Left ventricle myocardium superior (tissue), 1 donor: ENCODE data around the gene LTB4R2. TPM values are rescaled to one million over a fixed set of nuclear protein-coding genes. Genes with fewer than 3 reads are reported as not detected.

Source experiments
- ATAC-seq: fragments of 200-7000 bp; cut with Tn5 transposase; one replicate; pipeline ENCODE4 v1.9.1; 2020; ENCODE audit warnings: mild to moderate bottlenecking, moderate library complexity
- DNase-seq: peaks from one replicate; pipeline ENCODE4 v3.0.0-alpha.2; 2020
- intact Hi-C: fragments of 100-400 bp; cut with micrococcal nuclease; formaldehyde crosslinking; loops from one replicate; pipeline ENCODE4 v1.11.0; 2022
- total RNA-seq: library from RNA; stranded (reverse); fragmentation: NEBNext Ultra II Directional; extraction: Animal tissue kit (Norgen Biotek cat#: 25700); gene quantifications from one replicate; pipeline ENCODE4 v1.2.1, GENCODE V29; 2021
- donor health status: DM: no; HTN: yes; CAD: no; lungs with severe emphysema.

The LTB4R2 gene
- total RNA-seq, 1 donor from 2014 or later: 1.5 TPM

DNA sequence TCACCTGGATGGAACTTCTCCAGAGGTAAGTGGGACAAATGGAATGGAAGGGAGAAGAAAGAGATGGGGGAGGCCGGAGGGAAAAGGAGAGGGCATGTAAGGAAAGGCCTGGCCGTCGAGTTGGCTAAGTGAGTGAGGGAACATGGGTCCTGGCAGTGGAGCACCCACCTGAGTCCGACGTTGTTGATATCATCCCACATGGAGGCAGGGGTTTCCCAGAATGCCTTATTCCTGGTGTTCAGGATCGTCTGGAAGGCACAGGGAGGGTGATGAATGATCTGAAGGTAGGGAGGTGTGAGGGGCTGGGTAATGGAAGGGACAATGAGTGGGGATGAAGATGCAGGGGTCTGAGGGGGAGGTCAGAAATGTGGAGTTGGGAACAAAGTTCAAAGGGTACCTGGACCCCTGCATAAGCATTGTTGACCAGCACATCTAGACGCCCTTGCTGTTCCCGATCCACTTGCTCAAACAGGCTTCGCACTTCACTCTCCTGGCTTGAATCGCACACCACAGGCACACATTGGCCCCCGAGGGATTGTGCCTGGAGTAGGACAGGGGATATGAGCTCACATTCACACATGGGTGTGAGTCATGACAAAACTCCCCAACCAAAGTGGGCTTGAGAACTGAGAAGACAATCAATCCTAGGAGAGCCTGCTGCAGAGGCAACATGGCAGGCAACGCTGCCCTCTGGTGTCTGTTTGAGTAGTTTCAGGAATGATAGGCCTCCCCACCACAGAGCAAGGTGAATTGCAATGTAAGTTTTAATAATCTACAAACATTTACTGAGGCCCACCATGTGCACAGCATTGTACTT lies 13.4 kb upstream of the LTB4R2 start:
- ATAC-seq: peak; percentile 62
- peak; percentile 60 for DNase-seq
- intact Hi-C loops: no loop called here

DNA sequence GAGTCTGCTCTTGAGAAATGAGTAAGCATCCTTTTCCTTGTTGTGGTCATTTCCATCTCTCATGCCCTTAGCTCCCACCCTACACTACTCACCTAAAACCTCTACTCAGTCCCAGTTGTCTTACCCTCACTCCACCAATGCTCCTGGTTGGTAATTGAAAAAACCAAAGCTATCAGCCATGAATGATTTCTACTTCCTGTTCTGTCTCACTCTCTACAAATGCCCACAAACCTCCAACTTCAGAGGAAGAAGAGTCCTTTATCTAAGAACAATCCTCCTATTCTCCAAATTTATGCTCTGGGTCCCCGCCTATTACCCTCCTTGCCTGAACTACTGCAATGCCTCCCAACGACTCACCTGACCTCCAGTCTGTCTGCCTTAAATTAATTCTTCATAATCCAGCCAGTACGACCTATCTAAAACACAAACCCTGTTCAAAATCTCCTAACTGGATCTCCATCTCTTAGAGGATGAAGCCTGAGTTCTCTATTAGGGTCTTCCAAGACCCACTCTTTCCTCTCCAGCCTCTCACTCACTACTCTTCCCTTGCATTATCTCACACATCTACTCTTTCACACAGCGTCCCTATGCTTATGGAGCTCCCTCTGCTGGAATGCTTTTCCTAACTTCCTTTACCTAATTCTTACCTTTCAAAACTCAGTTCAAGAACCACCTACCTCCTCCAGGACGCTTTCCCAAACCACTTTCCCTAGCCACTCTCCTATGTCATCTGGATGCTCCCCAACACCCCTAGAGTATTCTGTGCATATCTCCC lies 12.6 kb upstream of the LTB4R2 start:
- ATAC-seq (no peak), DNase-seq (no peak)
- intact Hi-C loops: no loop called here

DNA sequence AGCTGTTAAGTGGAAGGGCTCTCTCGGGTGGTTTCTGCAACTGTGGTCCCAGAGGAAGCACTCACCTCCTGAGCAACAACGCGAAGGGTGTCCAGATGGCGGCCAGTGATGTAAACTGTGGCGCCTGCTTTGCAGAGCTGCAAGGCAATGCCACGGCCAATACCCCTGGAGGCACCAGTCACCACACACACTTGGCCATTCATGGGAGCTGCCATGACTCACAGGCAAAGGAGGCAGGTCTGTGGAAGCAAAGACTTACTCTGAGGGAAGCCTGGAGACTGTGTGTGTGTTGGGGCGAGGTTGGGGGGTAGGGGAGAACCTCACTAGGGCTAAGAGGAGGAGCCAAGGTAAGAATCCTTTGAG lies 11.1 kb upstream of the LTB4R2 start:
- ATAC-seq (peak; percentile 4), DNase-seq (no peak)
- intact Hi-C loops: no loop called here

DNA sequence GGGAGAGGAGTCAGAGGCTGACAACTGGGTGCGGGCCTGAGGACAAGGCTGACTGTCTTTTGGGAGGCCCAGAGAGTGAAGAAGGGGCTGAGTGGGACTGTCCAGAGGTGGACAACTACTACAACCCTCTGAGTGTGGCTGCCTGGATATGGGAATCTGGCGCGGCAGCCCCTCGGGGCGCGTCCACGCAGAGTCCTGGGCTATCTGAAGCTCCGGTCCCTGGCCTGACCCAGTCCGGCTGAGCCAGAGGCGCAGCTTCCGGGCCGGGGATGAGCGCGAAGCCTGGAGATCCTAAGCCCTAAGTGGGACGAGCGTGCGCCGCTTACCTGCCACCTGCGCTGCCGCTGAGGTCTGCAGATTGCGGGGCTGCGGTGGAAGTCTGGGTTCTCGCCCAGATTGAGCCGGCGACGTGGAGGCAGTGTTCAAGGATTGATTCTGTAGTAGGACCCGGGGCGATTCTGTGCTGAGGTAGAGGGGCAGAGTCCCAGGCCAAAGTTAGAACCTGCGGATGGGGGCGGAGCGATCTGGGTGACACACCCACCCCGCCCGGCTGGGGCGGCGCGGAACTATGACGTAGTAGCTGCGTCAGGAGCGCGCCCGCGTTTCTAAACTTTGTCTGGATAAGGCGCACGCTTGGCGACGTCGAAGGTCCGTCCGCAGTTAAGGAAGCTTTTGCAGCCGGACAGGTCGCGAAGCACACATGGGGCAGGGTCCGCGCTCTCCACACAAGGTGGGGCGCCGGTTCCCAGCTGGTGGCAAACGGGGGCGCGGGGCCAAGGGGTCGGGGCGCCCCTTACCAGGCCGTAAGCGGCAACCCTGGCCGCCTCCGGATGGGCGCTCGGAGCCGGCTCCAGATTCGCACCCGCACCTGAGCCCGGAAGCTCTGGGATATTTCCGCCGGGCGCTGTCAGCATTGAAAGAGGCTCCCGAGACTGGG lies 10.4 kb upstream of the LTB4R2 start, which contains the start of the genes DHRS1 and NOP9:
DHRS1 (minus strand) TSS at position 526 of the 937 bp plus-strand sequence. CDS start 674 bp downstream, outside the sequence.
NOP9 (plus strand) TSS at position 596 of the 937 bp plus-strand sequence; CDS start at position 701, 105 bp downstream.
- ATAC-seq (peak; percentile 92), DNase-seq (peak; percentile 94)
- intact Hi-C loops: no loop called here

DNA sequence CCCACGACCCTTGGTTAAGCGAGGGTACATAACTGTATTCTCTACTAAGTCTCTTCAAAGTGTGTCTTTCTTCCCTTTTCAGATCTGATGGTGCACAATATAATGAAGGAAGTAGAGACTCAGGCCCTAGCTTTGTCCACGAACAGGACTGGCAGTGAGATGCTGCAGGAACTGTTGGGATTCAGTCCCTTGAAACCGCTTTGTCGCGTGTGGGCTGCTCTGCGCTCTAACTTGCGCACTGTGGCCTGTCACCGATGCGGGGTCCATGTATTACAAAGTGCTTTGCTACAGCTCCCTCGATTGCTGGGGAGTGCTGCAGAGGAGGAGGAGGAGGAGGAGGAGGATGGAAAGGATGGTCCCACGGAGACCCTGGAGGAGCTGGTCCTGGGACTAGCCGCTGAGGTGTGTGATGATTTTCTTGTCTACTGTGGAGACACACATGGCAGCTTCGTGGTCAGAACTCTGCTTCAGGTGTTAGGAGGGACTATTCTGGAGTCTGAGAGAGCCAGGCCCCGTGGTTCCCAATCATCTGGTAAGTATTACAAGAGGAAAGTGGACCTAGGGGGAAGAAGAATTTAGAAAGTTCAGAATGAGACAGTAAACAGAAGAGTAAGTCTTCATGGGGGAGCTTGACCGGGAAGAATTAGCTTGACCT lies 9.5 kb upstream of the LTB4R2 start:
- ATAC-seq (no peak), DNase-seq (no peak)
- intact Hi-C loops: no loop called here

DNA sequence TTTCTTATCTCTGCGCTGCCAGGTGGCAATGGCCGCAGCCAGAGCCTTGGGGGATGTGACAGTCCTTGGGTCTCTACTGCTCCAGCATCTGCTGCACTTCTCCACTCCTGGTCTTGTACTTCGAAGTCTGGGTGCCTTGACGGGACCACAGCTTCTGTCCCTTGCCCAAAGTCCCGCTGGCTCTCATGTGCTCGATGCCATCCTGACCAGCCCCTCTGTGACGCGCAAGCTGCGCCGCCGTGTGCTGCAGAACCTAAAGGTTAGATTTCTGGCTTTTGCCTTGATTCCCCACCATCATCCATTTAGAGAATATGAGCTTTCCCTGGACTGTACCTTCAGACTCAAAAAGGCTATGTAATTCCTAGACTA lies 5.9 kb upstream of the LTB4R2 start:
- no peak for ATAC-seq
- intact Hi-C loops: no loop called here
- no peak for DNase-seq

DNA sequence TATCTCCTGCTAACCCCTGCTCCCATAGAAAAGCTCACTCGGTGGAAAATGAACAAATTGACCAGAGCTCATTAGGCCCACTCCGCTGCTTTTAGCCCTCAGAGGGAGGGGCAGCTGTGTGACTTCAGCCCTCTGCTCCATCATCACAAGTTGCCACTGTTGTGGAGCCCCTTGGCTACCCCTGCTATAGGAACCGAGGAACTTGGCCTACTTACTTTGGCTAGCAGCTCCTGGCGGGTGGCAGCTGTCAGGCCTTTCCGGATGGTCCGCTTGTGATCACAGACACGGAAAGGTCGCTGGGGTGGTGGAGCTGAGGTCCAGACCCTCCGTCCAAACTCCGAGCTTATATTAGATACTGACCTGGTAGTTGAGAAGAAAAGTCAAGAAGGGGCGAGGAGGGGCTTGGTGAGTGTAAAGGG lies 2.8 kb upstream of the LTB4R2 start:
- DNase-seq (no peak), ATAC-seq (no peak)
- intact Hi-C loops: no loop called here

DNA sequence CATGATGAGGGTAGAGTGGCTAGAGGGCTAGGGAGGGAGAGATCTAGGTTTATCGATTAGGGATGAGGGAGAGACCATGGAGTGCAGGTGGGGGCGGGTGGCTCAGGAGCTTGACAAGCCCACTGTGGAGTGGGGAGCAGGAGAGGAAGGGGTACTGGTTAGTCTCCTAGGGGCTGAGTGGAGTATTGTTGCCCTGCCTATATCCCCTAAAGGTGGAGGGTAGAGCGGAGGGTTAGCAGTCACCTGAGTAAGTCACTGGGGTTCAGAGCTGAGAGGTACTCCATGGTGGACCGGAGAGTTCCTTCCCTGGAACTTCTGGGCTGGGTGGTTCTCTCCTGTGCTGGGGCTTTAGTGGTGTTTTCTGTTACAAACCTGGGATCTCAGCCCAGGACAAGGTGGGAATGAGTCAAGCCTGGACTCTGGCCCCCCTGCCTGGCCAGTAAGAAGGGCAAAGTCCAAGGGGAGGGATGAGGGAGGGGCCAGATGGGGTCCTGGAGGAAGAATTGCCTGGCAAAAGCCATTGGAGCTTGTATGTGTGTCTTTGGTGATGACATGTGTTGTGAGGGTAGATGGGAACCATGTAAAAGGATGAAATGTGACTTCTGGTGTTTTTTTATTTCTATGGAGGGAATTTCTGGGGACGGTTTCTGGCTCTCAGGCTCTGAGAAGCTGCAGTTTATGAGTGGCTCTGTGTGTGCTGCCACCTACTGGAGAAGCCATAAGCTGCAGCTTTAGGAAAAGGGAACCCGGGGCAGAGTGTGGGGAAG lies 2.2 kb upstream of the LTB4R2 start, which contains the start of gene CIDEB:
CIDEB (minus strand) TSS at position 403 of the 767 bp plus-strand sequence; CDS start at position 284, 119 bp downstream.
- intact Hi-C loops: no loop called here
- DNase-seq (peak; percentile 55), ATAC-seq (peak; percentile 8)

DNA sequence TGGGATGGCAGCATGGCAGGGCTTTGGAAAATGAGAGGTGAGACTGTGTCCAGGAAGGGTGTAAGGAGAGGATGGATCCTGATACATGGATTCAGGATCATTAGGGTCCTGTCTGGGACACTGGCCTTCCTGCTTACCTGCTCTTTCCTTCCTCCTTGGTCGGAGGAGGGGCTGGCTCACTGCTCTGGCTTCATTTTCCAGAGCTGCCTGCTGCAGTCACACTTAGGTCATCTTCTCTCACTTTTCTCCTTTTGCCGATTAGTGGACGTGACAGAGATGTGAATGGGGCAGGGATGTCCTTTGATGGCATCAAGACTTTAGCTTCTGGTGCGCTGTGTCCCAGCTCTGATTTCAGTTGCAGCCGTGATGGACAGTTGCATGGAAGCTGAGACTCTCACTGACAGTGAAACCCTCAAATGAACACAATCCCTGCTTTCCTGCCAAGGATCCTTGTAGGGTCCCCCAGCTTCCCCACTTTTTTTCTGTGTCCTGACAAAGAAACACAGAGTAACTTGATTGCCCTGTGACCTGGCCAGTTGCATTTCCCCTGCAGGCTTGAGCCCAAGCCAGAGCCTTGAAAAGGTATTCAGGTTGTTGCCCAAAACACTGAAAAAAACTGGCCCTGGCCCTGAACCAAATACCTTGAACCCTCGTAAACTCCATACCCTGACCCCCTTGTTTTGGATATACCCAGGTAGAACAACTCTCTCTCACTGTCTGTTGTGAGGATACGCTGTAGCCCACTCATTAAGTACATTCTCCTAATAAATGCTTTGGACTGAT lies 1.4 kb upstream of the LTB4R2 start:
- DNase-seq (no peak), ATAC-seq (no peak)
- intact Hi-C loops: no loop called here

DNA sequence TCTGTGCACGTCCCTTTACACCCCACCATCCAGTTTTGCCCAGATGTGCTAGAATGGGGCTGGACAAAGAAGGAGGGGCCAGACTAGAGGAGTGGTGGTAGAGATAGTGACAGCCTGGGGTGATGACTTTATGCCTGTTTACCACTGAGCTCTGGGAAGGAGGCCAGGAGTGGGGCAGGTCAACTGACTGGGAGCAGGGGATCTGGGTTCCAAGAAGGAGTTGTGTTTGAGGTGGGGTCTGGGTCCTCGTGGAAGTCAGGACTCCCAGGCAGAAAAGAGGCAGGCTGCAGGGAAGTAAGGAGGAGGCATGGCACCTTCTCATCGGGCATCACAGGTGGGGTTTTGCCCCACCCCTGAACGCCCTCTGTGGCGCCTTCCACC lies 315 bp downstream of the LTB4R2 start:
- peak; percentile 0 for ATAC-seq
- DNase-seq: no peak
- intact Hi-C loops: no loop called here

DNA sequence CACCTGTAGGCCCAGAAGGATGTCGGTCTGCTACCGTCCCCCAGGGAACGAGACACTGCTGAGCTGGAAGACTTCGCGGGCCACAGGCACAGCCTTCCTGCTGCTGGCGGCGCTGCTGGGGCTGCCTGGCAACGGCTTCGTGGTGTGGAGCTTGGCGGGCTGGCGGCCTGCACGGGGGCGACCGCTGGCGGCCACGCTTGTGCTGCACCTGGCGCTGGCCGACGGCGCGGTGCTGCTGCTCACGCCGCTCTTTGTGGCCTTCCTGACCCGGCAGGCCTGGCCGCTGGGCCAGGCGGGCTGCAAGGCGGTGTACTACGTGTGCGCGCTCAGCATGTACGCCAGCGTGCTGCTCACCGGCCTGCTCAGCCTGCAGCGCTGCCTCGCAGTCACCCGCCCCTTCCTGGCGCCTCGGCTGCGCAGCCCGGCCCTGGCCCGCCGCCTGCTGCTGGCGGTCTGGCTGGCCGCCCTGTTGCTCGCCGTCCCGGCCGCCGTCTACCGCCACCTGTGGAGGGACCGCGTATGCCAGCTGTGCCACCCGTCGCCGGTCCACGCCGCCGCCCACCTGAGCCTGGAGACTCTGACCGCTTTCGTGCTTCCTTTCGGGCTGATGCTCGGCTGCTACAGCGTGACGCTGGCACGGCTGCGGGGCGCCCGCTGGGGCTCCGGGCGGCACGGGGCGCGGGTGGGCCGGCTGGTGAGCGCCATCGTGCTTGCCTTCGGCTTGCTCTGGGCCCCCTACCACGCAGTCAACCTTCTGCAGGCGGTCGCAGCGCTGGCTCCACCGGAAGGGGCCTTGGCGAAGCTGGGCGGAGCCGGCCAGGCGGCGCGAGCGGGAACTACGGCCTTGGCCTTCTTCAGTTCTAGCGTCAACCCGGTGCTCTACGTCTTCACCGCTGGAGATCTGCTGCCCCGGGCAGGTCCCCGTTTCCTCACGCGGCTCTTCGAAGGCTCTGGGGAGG lies 985 bp downstream of the LTB4R2 start, which contains the start of gene LTB4R:
LTB4R (plus strand) TSS at position 857 of the 959 bp plus-strand sequence. CDS start 4,150 bp downstream, outside the sequence.
- intact Hi-C loops: no loop called here
- peak; percentile 87 for DNase-seq
- ATAC-seq: peak; percentile 87

DNA sequence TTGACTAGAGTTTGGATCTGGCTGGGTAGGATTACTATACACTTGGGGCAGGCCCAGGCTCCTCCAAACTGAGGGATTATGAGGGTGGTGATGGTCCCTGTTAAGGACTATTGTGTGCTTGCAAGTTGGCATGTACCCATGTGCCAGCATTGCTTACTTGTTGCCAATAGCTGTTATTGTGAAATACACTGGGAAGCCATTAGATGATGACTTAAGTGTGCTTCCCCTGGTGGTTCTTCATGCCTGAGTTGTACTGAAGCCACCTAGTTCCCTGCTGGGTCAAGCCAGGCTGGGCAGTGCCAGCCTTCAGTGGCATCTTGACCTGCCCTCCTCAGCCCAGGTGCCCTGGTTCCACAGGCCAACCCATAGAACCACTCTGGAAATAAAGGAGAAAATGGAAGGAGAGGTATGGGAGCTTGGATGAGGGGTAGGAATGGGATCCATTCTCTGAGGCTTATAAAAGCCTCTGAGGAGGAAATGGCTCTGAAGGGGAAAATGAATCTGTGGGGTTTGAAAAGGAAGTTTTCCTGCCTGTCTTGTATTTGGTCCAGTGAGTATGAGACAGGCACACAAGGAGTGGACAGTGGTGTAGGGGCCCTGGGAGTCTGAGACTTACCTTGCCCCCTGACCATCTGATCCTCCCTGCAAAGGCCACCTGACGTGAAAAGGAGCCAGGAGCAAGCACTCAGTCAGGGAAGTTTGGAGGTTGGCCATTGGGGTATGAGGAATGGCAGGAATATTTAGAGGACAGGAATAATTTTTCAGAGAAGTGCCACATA lies 2.1 kb downstream of the LTB4R2 start:
- no peak for DNase-seq
- intact Hi-C loops: no loop called here
- ATAC-seq: no peak

DNA sequence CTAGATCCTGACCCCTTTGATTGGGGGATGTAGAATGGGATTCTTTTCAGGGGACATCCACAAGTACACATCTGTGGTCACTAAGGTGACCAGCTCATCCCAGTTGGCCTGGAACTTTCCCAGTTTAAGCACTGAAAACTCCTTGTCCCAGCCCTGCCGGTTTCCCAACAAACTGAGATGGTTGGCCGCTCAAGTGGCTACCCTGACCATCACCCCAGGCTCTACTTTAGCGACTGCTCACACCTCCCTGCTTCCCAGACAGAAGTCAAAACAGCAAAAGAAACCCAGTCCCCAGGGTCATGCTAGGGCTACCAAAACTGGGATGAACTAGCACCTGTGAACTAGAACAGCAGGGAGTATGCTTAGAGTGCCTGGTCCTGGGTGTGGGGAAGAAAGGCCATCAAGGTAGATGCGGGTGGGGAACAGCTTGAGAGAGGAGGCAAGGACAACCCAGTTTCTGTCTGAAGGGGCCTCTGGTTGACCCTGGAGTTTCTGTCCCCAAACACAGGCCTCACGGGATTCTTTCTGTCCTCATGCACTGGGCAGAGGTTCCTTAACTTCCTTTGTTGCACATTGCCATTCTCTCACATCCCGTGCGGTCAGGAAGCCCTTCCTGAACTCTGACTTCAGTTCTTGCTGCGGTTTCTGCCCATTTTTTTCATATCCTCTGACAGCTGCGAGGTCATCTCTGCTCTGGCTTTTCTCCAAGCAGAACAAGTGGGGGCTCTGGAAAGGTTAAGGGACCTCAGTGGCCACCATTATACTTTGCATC lies 3.0 kb downstream of the LTB4R2 start:
- intact Hi-C loops: no loop called here
- no peak for ATAC-seq
- no peak for DNase-seq

DNA sequence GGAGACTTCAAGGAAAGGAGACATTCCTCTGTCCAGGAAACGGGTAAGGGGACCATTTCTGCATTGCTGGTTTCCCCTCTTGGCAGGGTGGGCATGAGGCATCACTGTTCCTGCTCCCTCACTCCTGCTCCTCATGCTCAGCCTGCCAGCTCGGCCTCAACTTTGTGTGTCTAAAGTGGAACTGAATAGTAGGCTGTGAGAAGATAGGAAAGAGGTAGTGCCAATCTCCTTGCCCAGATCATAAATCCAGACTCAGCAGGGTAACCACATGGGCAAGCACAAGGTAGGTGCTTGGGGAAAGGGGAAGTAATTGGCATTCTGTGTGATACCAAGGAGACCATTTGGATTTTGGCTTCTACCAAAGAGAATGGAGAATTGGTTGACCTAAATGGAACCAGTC lies 4.0 kb downstream of the LTB4R2 start:
- DNase-seq: no peak
- intact Hi-C loops: no loop called here
- no peak for ATAC-seq
